SHP77 treated with DMSO at 0.1 percent for 48 hours (cell line): Measurements from ENCODE around the gene PDE1C.

ENCODE experiments used
- DNase-seq: peaks from one replicate; lab custom pipeline; 2025; lab: John Stamatoyannopoulos, UW

Gene PDE1C

DNA sequence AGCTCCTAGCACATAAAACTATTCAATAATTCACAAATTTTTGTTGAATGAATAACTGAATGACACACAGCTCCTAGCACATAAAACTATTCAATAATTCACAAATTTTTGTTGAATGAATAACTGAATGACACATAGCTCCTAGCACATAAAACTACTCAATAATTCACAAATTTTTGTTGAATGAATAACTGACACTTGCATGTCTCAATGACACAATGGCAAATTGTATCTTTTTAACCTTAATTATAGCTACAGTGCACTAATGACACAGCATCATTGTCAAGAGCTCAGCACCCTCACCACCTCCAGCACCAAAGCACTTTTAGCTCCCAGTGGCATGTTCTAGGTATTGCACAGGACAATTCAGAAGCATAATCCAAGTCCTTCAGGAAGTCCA, 131.6 kb downstream of the PDE1C start:
- no peak for DNase-seq

DNA sequence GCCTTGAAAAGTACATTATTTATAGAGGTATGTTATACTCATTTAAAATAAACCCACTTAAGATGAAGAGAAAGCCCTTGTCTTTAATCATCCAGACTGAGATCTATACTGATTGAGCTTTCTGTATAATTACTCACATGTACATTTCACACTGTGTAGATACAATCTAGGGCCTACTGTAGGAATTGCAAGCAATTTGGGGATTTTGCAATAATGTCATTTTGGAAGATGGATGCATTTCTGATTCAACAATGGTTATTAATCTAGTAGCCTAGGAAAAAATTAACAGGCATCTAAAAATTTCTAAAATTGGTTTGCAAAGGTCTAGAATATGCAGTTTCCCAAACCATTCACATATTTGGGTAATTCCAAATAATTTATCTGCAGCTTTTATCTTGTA, 132.2 kb downstream of the PDE1C start:
- DNase-seq = no peak

DNA sequence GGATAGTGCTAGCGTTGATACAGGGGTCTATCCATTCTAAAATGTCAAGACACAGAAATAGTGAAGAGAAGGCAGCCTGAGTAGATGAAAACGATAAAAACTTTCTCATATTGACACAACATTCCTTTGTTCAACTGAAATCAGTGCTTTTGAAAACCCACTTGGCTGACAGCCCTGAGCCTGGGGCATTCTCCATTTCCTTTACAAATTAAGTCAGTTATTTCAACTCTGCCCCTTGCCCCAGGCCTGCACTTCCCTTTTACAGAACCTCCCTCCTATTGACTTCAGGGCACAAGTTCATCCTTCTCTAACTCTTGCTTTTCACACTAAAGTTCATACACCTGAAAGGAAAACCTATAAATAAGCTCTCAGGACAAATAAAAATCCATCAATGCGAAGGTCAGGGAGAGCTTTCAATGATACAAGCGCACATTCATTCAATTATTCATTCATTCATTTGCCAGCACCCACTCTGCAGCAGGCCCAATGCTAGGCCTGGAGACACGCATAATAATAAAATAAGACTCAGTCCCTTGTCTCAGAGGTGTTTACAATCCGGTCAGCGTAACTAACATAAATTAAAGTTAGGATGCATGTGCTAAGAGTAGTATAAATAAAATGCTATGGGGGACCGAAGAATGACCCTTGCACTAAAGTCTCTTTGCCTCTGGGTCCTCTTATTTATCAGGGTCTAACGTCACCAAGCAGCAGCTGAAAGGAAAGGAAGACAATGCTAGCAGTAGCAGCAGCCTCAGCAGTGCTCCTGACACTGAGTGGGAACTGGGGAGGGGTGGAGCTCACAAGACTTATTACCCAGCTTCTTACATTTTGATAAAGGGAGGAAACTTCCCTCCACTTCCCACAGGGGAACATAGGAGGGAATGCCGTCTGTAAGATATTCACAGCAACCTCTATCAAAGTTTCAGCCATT, 134.8 kb downstream of the PDE1C start:
- no peak for DNase-seq

DNA sequence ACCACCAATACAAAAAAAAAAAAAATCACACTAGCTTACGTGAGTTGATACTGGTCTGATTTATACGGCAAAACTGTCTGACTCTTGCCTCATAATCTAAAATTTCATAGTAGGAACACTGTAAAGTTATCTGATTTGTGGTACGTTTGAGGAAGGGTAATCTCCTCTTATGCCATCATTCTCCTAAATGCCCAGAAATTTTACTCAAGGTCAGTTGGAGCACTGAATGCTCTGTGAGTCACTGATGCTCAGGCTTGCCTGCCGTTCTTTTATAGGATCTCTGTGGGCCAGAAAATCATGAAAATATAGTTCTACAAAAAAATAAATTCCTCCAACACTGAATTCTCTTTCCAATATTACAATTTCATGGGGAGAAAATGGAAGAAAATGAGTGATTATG, 135.7 kb downstream of the PDE1C start:
- no peak for DNase-seq

DNA sequence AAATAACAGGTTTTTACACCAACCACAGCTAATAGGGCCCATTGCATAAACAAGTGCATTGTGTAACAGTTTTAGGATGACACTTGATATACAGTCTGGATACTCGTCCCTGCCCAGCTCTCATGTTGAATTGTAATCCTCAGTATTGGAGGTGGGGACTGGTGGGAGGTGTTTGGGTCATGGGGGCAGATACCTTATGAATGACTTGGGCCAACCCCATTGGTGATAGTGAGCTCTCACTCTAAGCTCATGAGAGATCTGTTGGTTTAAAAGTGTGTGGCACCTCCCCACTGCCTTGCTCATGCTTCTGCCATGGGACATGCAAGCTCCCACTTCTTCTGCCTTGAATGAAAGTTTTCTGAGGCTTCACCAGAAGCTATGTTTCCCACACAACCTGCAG, 136.7 kb downstream of the PDE1C start:
- DNase-seq = no peak

DNA sequence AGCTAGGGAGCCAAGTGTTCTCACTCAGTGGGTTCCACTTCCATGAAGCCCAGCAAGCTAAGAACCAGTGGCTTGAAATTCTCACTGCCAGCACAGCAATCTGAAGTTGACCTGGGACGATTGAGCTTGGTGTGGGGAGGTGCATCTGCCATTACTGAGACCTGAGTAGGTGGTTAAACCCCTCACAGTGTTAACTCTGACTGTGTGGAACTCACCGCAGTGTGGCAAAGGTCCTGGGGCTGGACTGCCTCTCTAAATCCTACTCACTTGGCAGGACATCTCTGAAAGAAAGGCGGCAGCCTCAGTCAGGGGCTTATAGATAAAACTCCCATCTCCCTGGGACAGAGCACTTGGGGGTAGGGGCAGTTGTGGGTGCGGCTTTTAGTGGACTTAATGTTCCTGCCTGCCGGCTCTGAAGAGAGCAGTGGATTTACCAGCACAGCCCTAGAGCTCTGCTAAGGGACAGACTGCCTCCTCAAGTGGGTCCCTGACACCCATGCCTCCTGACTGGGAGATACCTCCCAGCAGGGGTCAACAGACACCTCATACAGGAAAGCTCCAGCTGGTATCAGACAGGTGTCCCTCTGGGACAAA, 143.1 kb downstream of the PDE1C start:
- DNase-seq = no peak

DNA sequence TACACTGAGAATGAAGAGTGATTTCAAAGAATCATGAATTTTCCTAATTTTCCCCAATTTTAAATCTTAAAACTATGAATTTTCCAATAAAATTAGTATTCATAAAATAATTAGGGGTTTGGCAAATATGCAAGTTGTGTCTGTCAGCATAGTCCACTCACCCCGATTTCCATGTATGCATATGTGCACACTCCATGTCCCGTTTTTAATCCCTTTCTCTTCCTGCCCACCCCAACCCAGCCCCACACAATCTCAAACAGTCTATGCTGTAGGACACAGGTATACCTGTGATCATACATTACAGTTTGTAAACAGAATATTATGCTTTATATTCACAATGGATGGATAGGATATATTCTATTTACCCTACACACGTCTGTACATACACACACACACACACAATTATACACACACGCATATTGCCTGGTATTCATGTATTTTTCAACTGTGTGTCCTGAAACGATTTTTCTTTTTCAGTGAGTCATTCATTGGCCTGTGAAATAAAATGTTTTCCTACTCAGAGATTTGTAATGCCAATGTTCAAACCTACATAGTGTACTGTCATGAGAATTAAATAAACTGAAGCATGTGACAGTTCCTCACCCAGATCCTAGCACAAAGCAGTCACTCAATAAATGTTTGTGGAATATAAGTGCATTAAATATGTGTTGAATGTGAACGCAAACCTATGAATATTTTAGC, 144.3 kb downstream of the PDE1C start:
- no peak for DNase-seq

DNA sequence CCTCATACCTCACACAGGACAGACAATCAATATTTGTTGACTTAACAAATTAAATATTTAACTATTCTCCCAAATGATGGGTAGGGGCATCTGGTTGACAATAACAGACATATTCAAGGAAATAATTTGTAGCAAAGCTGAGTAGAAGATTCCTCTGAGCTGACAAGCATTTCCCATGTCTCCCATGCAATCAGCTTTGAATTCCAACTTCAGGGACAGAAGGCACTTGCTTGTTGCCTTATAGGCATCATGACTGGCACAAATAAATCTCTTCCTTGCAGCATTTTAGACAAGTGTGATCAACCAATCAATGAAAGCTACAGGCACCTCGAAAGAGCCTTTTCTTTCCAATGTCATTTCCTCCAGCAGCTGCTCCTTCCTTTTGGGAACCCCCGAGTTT, 146.0 kb downstream of the PDE1C start:
- DNase-seq = no peak

DNA sequence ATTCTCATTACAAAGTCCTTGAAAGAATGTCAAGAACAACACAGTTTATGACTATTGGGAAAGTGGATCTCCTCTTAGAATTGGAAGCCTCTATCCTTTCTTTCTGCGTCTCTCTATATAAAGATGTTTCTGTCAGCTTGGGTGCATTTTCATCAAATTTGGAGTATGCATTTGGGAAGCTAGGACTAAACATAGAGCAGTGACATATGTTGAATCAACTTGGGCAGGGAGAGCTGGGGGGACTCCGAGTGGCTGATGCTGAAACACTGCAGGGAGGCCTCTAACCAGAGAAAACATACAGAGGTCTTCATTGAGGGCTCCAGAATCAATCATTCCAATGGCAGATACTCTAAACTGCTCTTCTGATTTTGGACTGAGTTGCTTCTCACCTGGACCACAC, 147.4 kb downstream of the PDE1C start:
- DNase-seq = no peak

DNA sequence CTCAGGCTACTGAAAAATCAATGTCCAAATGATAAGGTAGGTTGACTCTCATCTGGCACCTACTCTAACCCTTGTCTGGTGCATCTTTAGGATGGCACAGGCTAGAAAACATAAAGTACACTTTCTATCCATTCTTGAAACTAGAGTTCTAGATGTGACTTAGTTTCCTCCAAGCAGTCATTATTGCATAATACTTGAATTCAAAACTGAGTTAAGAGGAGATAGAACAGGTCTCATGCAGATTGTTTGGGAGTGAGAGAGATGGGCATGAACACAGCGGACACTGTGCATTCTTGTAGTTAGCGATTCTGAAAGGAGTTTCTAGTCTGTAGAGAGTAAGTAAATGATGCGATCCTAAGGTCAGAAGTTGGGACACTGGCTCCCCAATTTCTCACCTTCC, 149.2 kb downstream of the PDE1C start:
- no peak for DNase-seq

DNA sequence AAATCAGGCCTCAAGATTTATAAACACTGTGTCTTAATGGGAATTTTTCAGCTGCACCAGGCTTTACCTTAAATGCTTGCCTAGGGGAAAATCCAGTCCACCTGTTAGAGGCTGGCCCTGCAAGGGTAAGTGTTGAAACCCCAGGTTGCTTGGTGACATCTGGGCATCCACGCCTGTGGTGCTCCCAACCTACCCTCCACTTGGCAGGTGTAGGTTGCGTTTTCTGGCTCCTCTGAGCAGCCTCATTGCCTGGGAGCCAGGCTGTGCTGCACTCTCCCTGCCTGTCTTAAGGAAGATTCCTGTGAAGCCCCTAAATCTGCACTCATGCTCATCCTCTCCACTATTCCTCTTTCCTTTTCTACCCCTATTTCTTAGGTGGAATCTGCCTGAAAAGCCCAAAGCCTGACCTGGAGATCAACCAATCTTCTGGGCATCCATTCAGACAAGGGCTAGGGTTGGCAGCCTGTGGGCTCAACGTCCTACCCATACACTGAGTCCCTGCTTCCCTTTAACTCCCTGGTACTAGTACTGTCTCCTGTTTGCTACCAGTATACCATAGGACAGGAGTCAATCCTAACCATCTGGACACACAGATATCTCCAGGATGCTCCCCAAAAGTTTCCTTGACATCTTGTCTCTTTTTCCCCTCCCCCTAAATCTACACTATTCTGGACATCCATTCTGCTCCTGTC, 150.4 kb downstream of the PDE1C start:
- no peak for DNase-seq

DNA sequence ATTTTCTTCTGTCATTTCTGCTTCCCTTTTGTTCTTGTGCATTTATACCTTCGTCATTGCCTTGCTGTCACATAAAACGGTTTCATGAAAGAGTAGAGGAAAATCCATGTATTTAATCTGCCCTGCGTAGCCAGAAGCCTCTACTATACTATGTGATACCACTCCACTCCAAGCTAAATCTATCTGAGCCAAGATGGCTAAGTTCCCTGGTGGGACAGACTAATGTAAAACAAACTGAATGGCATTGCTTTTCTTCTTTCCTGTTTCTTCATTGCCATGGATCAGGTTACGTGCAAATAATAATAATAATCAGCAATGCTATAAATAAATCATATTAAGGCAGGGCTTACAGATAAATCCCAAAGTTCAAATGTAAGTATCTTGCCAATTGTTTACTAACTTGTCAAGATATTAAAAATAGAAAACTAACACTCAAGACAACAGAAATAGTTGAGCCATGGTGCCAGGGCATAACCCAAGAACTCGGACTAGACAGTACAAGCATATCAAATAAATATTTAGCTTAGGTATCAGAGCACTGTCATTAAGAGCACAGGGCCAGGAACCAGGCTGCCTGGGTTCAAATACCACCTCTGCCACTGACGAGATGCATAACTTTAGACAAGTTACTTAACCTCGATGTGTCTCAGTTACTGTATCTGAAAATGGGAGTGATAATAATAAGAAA, 151.4 kb downstream of the PDE1C start:
- DNase-seq = no peak

DNA sequence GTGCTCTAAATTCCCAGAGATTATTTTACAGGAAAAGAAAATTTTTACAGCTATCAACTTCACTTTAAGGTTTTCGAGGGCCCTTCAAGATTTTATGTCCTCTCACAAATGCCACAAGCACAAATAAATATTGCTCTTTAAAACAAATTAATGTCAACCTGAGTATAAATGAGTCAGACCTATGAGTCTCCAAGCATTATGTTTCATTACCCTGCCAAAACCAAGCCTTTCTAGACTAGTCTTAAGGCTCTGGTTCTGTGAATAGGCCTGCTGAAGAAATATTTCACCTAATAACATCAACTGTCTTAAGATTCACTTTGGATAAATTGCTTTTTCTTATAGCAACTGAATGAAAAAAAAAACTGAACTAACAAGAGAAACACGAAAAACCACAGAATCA, 153.0 kb downstream of the PDE1C start:
- no peak for DNase-seq

DNA sequence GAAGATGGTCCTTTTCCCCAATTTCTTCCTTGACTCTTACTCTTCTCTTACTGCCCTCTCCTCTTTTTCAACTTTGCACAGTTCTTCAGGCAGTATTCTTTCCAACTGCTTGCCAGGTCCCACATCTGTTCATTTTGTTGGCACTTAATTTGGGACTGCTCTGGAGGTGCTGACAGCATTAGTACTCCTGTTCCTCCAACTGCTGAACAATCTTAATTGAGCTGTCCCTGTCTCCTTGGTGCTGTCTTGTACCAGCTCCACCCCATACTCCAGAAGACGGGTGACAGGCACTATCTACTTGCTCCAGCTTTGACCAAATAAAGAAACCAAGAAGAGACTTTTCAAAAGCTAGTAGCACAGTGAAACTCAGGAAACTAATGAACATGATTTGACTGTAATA, 160.0 kb downstream of the PDE1C start:
- DNase-seq = no peak

DNA sequence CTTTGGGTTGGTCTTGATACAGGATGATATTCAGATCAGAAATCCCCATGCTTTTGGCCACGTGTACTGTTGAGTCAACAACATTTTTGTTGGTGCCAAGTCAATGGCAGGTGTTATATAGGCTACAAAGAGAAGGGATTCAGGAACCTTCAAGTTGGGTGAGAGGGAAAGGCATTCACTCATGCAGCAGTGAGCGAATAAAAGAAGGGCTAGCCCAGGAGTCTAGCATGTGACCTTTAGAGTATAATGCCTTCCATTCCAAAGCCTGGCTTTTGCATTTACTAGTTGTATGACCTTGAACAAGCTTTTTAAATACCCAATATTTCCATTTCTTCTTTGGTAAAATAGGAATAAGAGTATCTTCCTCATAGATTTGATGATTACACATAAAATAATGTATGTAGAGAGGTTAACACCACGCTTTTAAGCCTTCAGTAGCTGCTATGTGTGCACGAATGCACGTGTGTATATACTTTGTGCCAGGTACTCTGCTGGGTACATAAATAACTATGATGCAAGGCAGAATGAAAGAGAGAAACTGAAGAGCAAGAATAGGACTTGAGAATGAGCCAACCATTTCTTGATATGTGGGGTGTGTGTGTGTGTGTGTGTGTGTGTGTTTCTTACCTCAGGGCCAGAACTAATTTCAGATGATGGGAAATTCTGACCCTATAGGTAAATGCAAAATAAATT, 163.6 kb downstream of the PDE1C start:
- no peak for DNase-seq

DNA sequence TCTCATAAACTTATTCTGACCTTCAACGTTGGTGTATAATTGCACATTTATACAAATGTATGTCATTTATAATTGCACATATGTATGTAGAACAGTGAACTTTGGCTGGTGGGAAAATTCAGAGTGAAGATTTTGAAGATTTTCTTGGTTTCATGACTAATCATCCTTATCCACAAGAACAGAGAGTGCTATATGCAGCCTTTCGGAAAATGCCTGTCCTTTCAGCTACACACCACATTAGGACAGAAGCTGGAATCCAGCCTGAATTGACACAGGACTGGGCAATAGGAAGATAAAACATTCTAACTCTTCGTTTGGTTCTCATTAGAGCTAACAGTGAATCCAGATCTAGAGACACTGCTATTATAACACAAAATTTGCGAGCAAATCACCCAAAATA, 166.2 kb downstream of the PDE1C start:
- no peak for DNase-seq

DNA sequence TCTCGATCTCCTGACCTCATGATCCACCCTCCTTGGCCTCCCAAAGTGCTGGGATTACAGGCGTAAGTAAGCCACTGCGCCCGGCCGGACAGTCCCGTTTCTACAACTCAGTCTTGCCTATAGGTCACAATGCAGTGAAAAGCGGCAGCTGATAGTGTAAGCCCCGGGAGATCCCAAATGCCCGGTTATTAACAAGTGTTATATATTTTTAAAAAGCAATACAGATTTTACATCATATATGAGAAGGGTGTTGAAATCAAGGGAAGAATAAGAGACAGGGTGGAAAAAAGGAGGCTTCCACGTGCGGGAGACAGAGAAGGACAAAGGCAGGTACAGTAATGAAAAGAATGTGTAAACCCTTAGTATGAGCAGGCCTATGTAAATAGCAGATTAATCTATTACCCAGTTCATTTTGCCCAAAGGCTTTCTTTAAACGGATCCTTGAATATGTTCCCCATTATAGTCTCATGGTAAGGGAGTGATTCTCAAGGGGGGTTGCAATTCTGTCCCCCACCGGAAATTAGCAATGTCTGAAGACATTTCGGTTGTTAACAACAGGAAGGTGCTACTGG, 170.8 kb downstream of the PDE1C start:
- DNase-seq = peak; percentile 87

DNA sequence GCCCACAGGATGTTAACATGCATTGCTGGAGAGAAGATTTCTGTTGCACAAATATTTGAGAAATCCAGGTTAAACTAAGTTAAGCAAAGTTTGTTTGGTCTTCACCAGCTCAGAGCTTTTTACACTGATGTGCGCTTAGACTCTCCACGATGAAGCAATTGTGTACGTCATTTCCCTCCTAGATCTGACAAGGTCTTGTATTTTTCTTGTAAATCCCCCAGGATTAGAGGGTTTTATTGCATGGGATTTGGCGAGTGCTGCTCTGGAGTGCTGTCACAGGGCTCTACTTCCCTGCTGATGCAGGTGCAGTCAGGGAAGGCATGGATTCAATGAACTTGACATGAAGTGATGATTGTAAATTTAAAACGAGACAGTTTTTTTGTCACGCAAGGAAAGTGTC, 173.3 kb downstream of the PDE1C start:
- DNase-seq = peak; percentile 90

DNA sequence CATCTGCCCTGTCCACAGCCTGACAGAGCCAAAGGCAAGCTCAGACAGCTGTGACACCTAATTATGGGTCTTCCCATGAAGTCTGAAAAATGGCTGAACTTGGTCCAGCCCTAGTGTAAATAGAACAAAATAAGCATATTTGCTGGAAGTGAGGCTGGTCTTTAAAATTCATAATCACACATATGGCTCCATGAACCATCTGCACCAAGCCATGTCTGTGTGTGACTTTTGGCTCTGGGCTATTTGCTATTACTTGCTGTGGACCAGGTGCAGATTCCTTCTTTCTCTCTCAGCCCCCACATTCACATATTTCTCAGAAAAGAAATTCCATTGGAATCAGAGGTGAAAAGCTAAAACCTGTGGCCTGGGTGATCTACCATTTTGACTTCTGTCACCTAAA, 175.9 kb downstream of the PDE1C start:
- DNase-seq = no peak

DNA sequence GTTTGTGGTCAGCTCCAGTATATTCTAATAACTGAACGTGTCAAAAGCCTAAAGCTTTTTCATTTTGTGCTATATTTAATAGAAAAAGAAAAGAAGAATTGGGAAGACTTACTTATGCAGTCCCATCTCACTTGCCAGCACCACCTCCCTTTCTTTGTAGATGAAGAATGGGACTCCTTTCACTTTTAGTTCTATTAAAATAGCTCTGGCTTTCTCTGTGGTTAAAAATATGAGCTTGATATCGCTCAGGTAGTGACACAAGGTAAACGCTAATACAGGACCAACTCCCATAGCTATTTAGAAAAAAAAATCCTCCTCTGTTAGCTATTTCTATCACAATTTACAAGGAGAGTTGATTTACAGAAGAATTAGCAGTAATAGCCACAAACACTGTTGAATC, 176.8 kb downstream of the PDE1C start:
- no peak for DNase-seq
